H1 (cell line): ENCODE measurements around the gene C19orf44. TPM values are rescaled to one million over a fixed set of nuclear protein-coding genes. Genes with fewer than 3 reads are reported as not detected.

Experiments
- CTCF ChIA-PET: fragments of 300-600 bp; sonication (Branson Sonifier 250); formaldehyde crosslinking; loops from one replicate; lab custom pipeline; 2021; ENCODE audit not compliant: partially characterized antibody; lab: Charles Lee
- POLR2A ChIA-PET: fragments of 300-600 bp; sonication (Branson Sonifier 250); formaldehyde crosslinking; loops from one replicate; lab custom pipeline; 2021; ENCODE audit warnings: inconsistent platforms; ENCODE audit not compliant: partially characterized antibody; lab: Charles Lee
- DNase-seq, 2 experiments: peaks; one replicate each; pipeline versions ENCODE4 v3.0.0 to v3.0.0-alpha.2; 2010 to 2022; ENCODE audit warnings: low spot score in 2 of 2, low read depth in 1 of 2, mixed read lengths in 1 of 2
- FAIRE-seq: peaks from 2 replicates; lab custom pipeline; 2011; peaks lifted over from hg19 to GRCh38; lab: Jason Lieb, UNC
- H2AFZ ChIP-seq: 2 replicates; pipeline ENCODE4 v1.8.1; 2012; ENCODE audit warnings: low read length, inconsistent platforms
- H2AK5ac ChIP-seq: 2 replicates; pipeline ENCODE4 v1.6.1; 2013; ENCODE audit warnings: low read depth, low read length
- H2BK120ac ChIP-seq: replicated peaks from 2 replicates; pipeline ENCODE3; 2013; ENCODE audit warnings: low read depth, low read length, inconsistent platforms
- H2BK12ac ChIP-seq: 2 replicates; pipeline ENCODE4 v1.6.1; 2013; ENCODE audit warnings: low read depth, low read length
- H2BK15ac ChIP-seq: 2 replicates; pipeline ENCODE4 v1.6.1; 2013; ENCODE audit warnings: low read length
- H2BK20ac ChIP-seq: 2 replicates; pipeline ENCODE4 v1.6.1; 2013; ENCODE audit warnings: low read length
- H2BK5ac ChIP-seq: 2 replicates; pipeline ENCODE4 v1.6.1; 2013; ENCODE audit warnings: low read depth, low read length
- H3K14ac ChIP-seq: 2 replicates; pipeline ENCODE4 v1.6.1; 2013; ENCODE audit warnings: inconsistent platforms; ENCODE audit not compliant: insufficient read length
- H3K18ac ChIP-seq: 2 replicates; pipeline ENCODE4 v1.6.1; 2013; ENCODE audit warnings: low read length; ENCODE audit errors: extremely low read depth
- H3K23ac ChIP-seq: 2 replicates; pipeline ENCODE4 v1.6.1; 2013; ENCODE audit warnings: inconsistent platforms; ENCODE audit not compliant: insufficient read length
- H3K23me2 ChIP-seq: 2 replicates; pipeline ENCODE4 v1.6.1; 2013; ENCODE audit warnings: low read depth, low read length
- H3K27ac ChIP-seq: 2 replicates; pipeline ENCODE4 v1.6.1; 2011; ENCODE audit warnings: low read depth, low read length, inconsistent platforms
- H3K27me3 ChIP-seq, 4 experiments: replicated peaks in 1 of 4; 1 replicate in 1 of 4; 2 replicates in 3 of 4; pipeline versions ENCODE4 v1.6.1 to v1.8.1; 2011 to 2013; ENCODE audit warnings: low read length in 3 of 4, mild to moderate bottlenecking in 3 of 4, inconsistent platforms in 2 of 4, mixed read lengths in 2 of 4, moderate library complexity in 1 of 4; ENCODE audit not compliant: control insufficient read depth in 3 of 4, insufficient read depth in 3 of 4; ENCODE audit errors: extremely low read depth in 1 of 4
- H3K36me3 ChIP-seq, 4 experiments: 2 replicates each; pipeline versions ENCODE4 v1.6.1 to v1.8.1; 2011 to 2013; ENCODE audit warnings: mild to moderate bottlenecking in 4 of 4, low read length in 3 of 4, moderate library complexity in 2 of 4, control low read depth in 1 of 4, inconsistent platforms in 1 of 4; ENCODE audit not compliant: insufficient read depth in 4 of 4, control insufficient read depth in 2 of 4
- H3K4ac ChIP-seq: replicated peaks from 2 replicates; pipeline ENCODE3; 2013; ENCODE audit warnings: low read length, low read depth, mixed read lengths, inconsistent platforms; ENCODE audit not compliant: insufficient read length
- H3K4me1 ChIP-seq, 4 experiments: replicated peaks in 1 of 4; 1 replicate in 1 of 4; 2 replicates in 3 of 4; pipeline versions ENCODE4 v1.6.1 to v1.8.1; 2011 to 2013; ENCODE audit warnings: low read length in 3 of 4, inconsistent platforms in 2 of 4, mixed read lengths in 1 of 4; ENCODE audit not compliant: insufficient read depth in 4 of 4, control insufficient read depth in 3 of 4
- H3K4me2 ChIP-seq, 2 experiments: 2 replicates each; pipeline versions ENCODE4 v1.6.1 to v1.8.1; 2011 to 2013; ENCODE audit warnings: low read depth in 2 of 2, low read length in 2 of 2, control low read depth in 1 of 2, inconsistent platforms in 1 of 2, mild to moderate bottlenecking in 1 of 2; ENCODE audit not compliant: insufficient read depth in 1 of 2
- H3K4me3 ChIP-seq, 4 experiments: fragments of 200-600, 300-600 bp in 1 of 4; sonication (generic), shearing (Covaris generic), sonication (Bioruptor Twin) in 1 of 4; 2 replicates each; pipeline versions ENCODE4 v1.5.1 to v1.8.1; 2011 to 2016; ENCODE audit warnings: low read length in 4 of 4, low read depth in 3 of 4, control low read depth in 2 of 4, inconsistent platforms in 2 of 4, mild to moderate bottlenecking in 2 of 4, mixed read lengths in 1 of 4, moderate library complexity in 1 of 4; ENCODE audit not compliant: insufficient read depth in 2 of 4; ENCODE audit errors: extremely low read depth in 1 of 4
- H3K56ac ChIP-seq: replicated peaks from 2 replicates; pipeline ENCODE3; 2013; ENCODE audit warnings: low read depth, mild to moderate bottlenecking, mixed read lengths, low read length, inconsistent platforms; ENCODE audit not compliant: insufficient read length
- H3K79me1 ChIP-seq: 2 replicates; pipeline ENCODE4 v1.6.1; 2013; ENCODE audit warnings: low read depth, low read length, control low read depth
- H3K79me2 ChIP-seq, 2 experiments: 2 replicates each; pipeline versions ENCODE4 v1.6.1 to v1.8.1; 2012 to 2013; ENCODE audit warnings: low read length in 2 of 2, mild to moderate bottlenecking in 2 of 2, inconsistent platforms in 1 of 2; ENCODE audit not compliant: insufficient read depth in 2 of 2, control insufficient read depth in 1 of 2
- H3K9ac ChIP-seq, 4 experiments: replicated peaks in 1 of 4; 1 replicate in 1 of 4; 2 replicates in 3 of 4; pipeline versions ENCODE4 v1.6.1 to v1.8.1; 2011 to 2013; ENCODE audit warnings: low read depth in 3 of 4, low read length in 3 of 4, control low read depth in 2 of 4, mild to moderate bottlenecking in 2 of 4, moderate library complexity in 2 of 4, inconsistent platforms in 1 of 4; ENCODE audit errors: extremely low read depth in 1 of 4
- H3K9me3 ChIP-seq, 2 experiments: 2 replicates each; pipeline versions ENCODE4 v1.6.1 to v1.8.1; 2012 to 2013; ENCODE audit warnings: mild to moderate bottlenecking in 2 of 2, moderate library complexity in 2 of 2, control low read depth in 1 of 2, inconsistent platforms in 1 of 2, low read depth in 1 of 2, low read length in 1 of 2, mixed read lengths in 1 of 2; ENCODE audit not compliant: insufficient read depth in 2 of 2
- H4K20me1 ChIP-seq, 2 experiments: replicated peaks in 1 of 2; 2 replicates each; pipeline versions ENCODE3 to v1.8.1; 2011 to 2013; ENCODE audit warnings: inconsistent platforms in 2 of 2, low read length in 2 of 2, mild to moderate bottlenecking in 1 of 2; ENCODE audit not compliant: insufficient read depth in 2 of 2, control insufficient read depth in 1 of 2
- H4K5ac ChIP-seq: 2 replicates; pipeline ENCODE4 v1.6.1; 2013; ENCODE audit warnings: low read length, low read depth, mixed read lengths, inconsistent platforms; ENCODE audit not compliant: insufficient read length
- H4K8ac ChIP-seq: 2 replicates; pipeline ENCODE4 v1.8.0; 2013; ENCODE audit warnings: mild to moderate bottlenecking, moderate library complexity, low read length, inconsistent platforms; ENCODE audit not compliant: insufficient read depth; ENCODE audit errors: extremely low read depth
- H4K91ac ChIP-seq: replicated peaks from 2 replicates; pipeline ENCODE3; 2013; ENCODE audit warnings: low read length, mixed read lengths, inconsistent platforms; ENCODE audit not compliant: insufficient read length
- KDM4A ChIP-seq: IDR thresholded peaks from one replicate; pipeline ENCODE4 v1.7.1; 2012; ENCODE audit warnings: low read depth, mild to moderate bottlenecking, moderate library complexity, low read length, inconsistent platforms; ENCODE audit not compliant: severe bottlenecking
- KDM5A ChIP-seq: fragments of 200-600 bp; IDR thresholded peaks from 2 replicates; pipeline ENCODE4 v1.7.1; 2012; ENCODE audit warnings: mild to moderate bottlenecking, low read length, inconsistent platforms, mixed read lengths
- NANOG ChIP-seq: IDR thresholded peaks from 2 replicates; pipeline ENCODE4 v1.6.1; 2011; ENCODE audit warnings: low read length, low read depth, mild to moderate bottlenecking, inconsistent platforms; ENCODE audit not compliant: insufficient read depth, poor library complexity, severe bottlenecking
- RBBP5 ChIP-seq: IDR thresholded peaks from 2 replicates; pipeline ENCODE4 v1.7.1; 2012; ENCODE audit warnings: low read depth, mild to moderate bottlenecking, inconsistent platforms, low read length, moderate library complexity, borderline replicate concordance
- RXRA ChIP-seq: IDR thresholded peaks from 2 replicates; pipeline ENCODE4 v1.6.1; 2011; ENCODE audit warnings: low read depth, mild to moderate bottlenecking, low read length, moderate library complexity; ENCODE audit not compliant: insufficient read depth
- SP2 ChIP-seq: IDR thresholded peaks from 2 replicates; pipeline ENCODE4 v1.6.1; 2012; ENCODE audit warnings: mild to moderate bottlenecking, low read length, inconsistent platforms
- TAF1 ChIP-seq: IDR thresholded peaks from 2 replicates; pipeline ENCODE4 v1.6.1; 2011; ENCODE audit warnings: mild to moderate bottlenecking, low read depth, low read length
- USF2 ChIP-seq: IDR thresholded peaks from 2 replicates; pipeline ENCODE4 v1.6.1; 2011; ENCODE audit warnings: low read length, improper control_type of control experiment
- WGBS, 2 experiments: shearing (Covaris generic) in 1 of 2; methylation state at CpG; one replicate each; pipeline versions ENCODE4 v1.1.6 to v1.1.7; 2013 to 2015; ENCODE audit warnings: low lambda C conversion rate in 2 of 2, mixed read lengths in 2 of 2, inconsistent platforms in 1 of 2, low coverage in 1 of 2, missing lambda C conversion rate in 1 of 2; ENCODE audit not compliant: insufficient replicate concordance in 2 of 2, insufficient coverage in 1 of 2, insufficient read length in 1 of 2; ENCODE audit errors: extremely low coverage in 1 of 2, missing lambda C conversion rate in 1 of 2; 5-methylcytosine and 5-hydroxymethylcytosine counted together
- polyA plus RNA-seq, 7 experiments: library from polyadenylated mRNA; depleted of rRNA in 3 of 7; stranded (reverse) in 5 of 7; unstranded in 2 of 7; fragments of >200 nt in 5 of 7; fragments of 200-250 nt in 2 of 7; gene quantifications; 1 replicate in 5 of 7; 2 replicates in 1 of 7; 4 replicates in 1 of 7; pipeline versions ENCODE4 v1.2.1 to v1.2.3, GENCODE V29; 2011 to 2013; ENCODE audit warnings: missing spikeins in 2 of 7, mixed read lengths in 2 of 7
- total RNA-seq: library from RNA; stranded (reverse); fragmentation: NEBNext Ultra II Directional; extraction: Animal tissue kit (Norgen Biotek cat#: 25700); gene quantifications from 2 replicates; pipeline ENCODE4 v1.2.1, GENCODE V29; 2021

C19orf44 gene
- total and polyA plus RNA-seq, 2 of the 8 experiments (the other 6 are each of a cell fraction or from before 2014, with no cell fraction given): 2.1 to 4.5 TPM

DNA sequence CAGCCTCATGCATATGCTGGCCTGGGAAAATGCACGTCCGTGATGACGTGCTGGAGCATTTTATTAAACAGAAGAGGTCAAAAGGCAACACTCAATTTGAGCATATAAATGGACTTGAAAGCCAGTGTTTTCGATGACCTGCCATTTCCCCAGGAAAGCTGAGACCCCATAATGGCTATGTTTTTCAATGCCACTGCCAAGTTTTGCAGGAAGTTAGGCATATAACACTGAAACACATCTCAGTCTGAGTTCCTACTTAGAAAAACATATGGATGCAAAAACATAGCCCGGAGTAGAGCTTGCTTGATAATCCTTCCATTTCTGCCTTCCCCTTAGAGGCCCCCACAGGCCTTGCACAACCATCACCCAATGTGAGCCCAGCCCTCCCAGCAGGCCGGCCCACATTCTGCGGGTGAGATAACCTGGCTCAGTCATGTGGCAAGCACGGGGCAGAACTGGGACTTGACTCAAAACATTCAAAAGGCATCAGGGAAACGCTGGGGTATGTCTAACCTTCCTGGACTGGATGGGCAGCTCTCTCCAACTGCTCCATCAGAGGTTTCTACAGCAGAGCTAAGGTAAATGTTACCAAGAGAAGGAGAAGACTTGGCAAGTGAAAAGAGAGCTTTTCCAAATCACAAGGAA is 49.3 kb upstream of the C19orf44 start:
- no peak overlapping the region for H2AFZ ChIP-seq
- no peaks in the 10 kb centered on the region for H3K36me3 ChIP-seq
- no peak overlapping the region for H3K9ac ChIP-seq
- no peak overlapping the region for H3K4me3 ChIP-seq
- peaks cover 11 to 77% of the 10 kb centered on the region in 2 experiments for H3K79me2 ChIP-seq
- H2BK15ac ChIP-seq: no peak overlapping the region
- no peak for DNase-seq
- H4K91ac ChIP-seq: no peak overlapping the region
- 90% methylated on average over 9 of the region's 9 CpGs; no CpG with 5 or more reads in 1 of the 2 experiments for WGBS, 2 experiments
- H3K18ac ChIP-seq: no peak overlapping the region
- H3K4me1 ChIP-seq: peaks cover 0 to 11% (median 3%) of the 10 kb centered on the region in 4 experiments; a peak in 4 of 7 replicates
- H3K14ac ChIP-seq: no peak overlapping the region
- CTCF ChIA-PET: interaction anchor here (0.7 to 1.3 kb wide), 3 partner anchors 24 to 64 kb away, joined by 3 to 4 read pairs (median 3); partner anchors contain the start of gene EPS15L1
- H3K56ac ChIP-seq: no peak overlapping the region
- no peak overlapping the region for H2BK5ac ChIP-seq
- H2BK20ac ChIP-seq: no peak overlapping the region
- peaks cover 15 to 34% of the 10 kb centered on the region in 2 experiments for H4K20me1 ChIP-seq
- no peaks in the 10 kb centered on the region for H3K23me2 ChIP-seq
- H3K9me3 ChIP-seq: no peaks in the 10 kb centered on the region
- no peak overlapping the region for H4K5ac ChIP-seq
- no peak overlapping the region for H2BK12ac ChIP-seq
- H3K79me1 ChIP-seq: peaks cover 30% of the 10 kb centered on the region
- POLR2A ChIA-PET: no interaction called here
- H2AK5ac ChIP-seq: no peak overlapping the region
- TF ChIP-seq KDM4A (no peak), RXRA (no peak), KDM5A (no peak), TAF1 (no peak), SP2 (no peak), RBBP5 (no peak), NANOG (no peak), USF2 (no peak)
- TF ChIP-seq, all 59 proteins: peak for 0
- no peak for FAIRE-seq
- Histone ChIP-seq H3K27ac (no peak overlapping the region), H3K4me2 (no peak overlapping the region), H3K4ac (no peak overlapping the region), H3K27me3 (no peaks in the 10 kb centered on the region), H3K23ac (no peak overlapping the region), H2BK120ac (no peak overlapping the region), H4K8ac (no peak overlapping the region)
